Measurements from ENCODE around the gene MED10. TPM values are rescaled to one million over a fixed set of nuclear protein-coding genes. Genes with fewer than 3 reads are reported as not detected.

Gene MED10
- total and polyA plus RNA-seq, 9 of the 15 experiments (the other 6 are each of a cell fraction or from before 2014, with no cell fraction given) = 23.8 to 83.4 (median 58.8) TPM

DNA sequence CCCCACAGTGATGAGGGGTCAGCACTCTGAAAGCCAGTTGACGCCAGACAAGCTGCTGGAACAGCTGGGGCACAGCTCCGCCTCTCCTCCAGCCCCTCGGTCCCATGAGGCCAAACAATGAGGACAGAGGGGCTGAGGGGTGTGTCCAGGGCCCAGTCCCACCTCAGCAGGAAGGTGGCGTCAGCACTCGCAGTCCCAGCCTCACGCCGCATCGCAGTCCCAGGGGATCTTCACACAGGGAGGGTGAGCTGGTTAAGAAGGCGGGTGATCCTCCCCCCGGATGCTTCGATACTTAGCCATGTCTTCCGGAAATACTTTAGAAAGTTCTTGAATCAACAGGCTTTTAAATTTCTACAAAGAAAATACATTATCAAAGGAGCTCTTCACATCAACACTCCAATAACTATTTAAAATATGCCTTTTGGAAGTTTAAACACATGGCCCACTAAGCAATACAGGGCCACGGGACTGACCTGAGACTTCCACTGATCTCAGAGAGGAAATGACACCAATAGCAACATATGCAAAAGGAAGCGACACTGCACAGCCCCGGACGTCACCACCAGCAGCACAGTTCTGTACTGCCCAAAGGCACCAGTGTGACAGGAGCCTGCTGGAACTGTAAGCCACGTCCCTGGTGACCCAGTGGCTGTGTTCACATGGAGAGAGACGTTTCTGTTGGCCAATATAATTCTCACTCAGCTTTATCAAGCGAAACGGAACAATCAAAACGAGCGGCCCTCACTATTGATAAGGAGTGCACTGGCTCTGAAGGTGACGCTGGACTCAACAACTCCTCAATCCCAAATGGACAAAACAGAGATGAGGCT, 5.9 kb downstream of the MED10 start:
- ChIA-PET CTCF (ENCODE audit: low intra/inter-chr PET ratio) (no interaction called here), POLR2A (no interaction called here)
- ATAC-seq (no peak), DNase-seq (ENCODE audit: extremely low read depth in 1 of 4, low spot score in 3 of 4) (no peak), FAIRE-seq (no peak)
- Histone ChIP-seq H3K27ac (ENCODE audit: extremely low read depth, low read depth, low read length) (no peak overlapping the region), H3K9me1 (ENCODE audit: control insufficient read depth, insufficient read depth, low read length) (no peaks in the 10 kb centered on the region), H3K9me3 (replicated peaks; ENCODE audit: control insufficient read depth, insufficient read depth, low read depth, low read length) (no peaks in the 10 kb centered on the region), H3K4me1 (replicated peaks in 1 of 2; ENCODE audit: control insufficient read depth in 2 of 2, insufficient read depth in 2 of 2, low read length in 2 of 2) (peaks cover 5 to 6% of the 10 kb centered on the region in 2 experiments; a peak in 4 of 5 replicates), H3K4me2 (ENCODE audit: insufficient read depth, low read length) (no peak overlapping the region), H3K4me3 (no peak overlapping the region), H3K9ac (ENCODE audit: insufficient read depth in 1 of 2, low read depth in 2 of 2, low read length in 2 of 2) (no peak overlapping the region), H3K79me2 (ENCODE audit: control insufficient read depth, insufficient read depth, low read length) (peaks cover 25% of the 10 kb centered on the region), H3K36me3 (ENCODE audit: control insufficient read depth, insufficient read depth, low read length) (peaks cover 81% of the 10 kb centered on the region), H3K27me3 (ENCODE audit: control insufficient read depth in 2 of 2, insufficient read depth in 2 of 2, low read length in 2 of 2) (no peaks in the 10 kb centered on the region), H4K20me1 (replicated peaks; ENCODE audit: control insufficient read depth, insufficient read depth, low read length) (peaks cover 20% of the 10 kb centered on the region), H2AFZ (ENCODE audit: low read depth, low read length) (no peak overlapping the region)
- no TSS peak for BruUV-seq (replicated peaks)
- no peak for TF ChIP-seq ZBTB7A (IDR thresholded peaks at IDR 0.05; ENCODE audit: borderline replicate concordance, control insufficient read depth, low read depth, low read length)
- peak; percentile 34; the same call in 1 of the 2 replicates for TF ChIP-seq RBFOX2 (IDR thresholded peaks at IDR 0.05; ENCODE audit: low read depth, low read length)
- no peak for TF ChIP-seq ZNF551 (CRISPR knock-in tag; IDR thresholded peaks at IDR 0.05)
- in situ Hi-C loops (cut with MboI) = no loop called here
- intact Hi-C loops (cut with micrococcal nuclease) = loop anchor here (10.0 kb wide), 1 partner anchor 342 kb away; the partner anchor contains the start of gene TENT4A
- WGBS (ENCODE audit: insufficient coverage, low coverage, missing lambda C conversion rate) = 88% methylated on average over 23 of the region's 23 CpGs

Measured in K562 (cell line).